Right lobe of liver (tissue), 6 donors: Measurements from ENCODE around the gene ERN1. TPM values are rescaled to one million over a fixed set of nuclear protein-coding genes. Genes with fewer than 3 reads are reported as not detected.

Experiments
- ATAC-seq, 4 donors: fragments of 200-7000 bp; cut with Tn5 transposase; one replicate each; pipeline ENCODE4 v1.9.1; 2020; ENCODE audit warnings: mild to moderate bottlenecking in 4 of 4, moderate library complexity in 4 of 4
- DNase-seq, 3 donors: peaks; one replicate each; pipeline ENCODE4 v3.0.0-alpha.2; 2020
- H3K27ac ChIP-seq, 3 donors: fragments of 200-600 bp; one replicate each; pipeline ENCODE4 v1.8.0; 2022
- H3K27me3 ChIP-seq, 2 donors: fragments of 200-600 bp; one replicate each; pipeline ENCODE4 v1.8.0; 2022
- H3K36me3 ChIP-seq, 4 donors: fragments of 200-600 bp; sonication (generic) in 1 of 4; one replicate each; pipeline versions ENCODE4 v1.5.1 to v1.8.0; 2017 to 2022; ENCODE audit warnings: control low read depth in 1 of 4
- H3K4me1 ChIP-seq, 4 donors: fragments of 200-600 bp; sonication (generic) in 1 of 4; one replicate each; pipeline versions ENCODE4 v1.5.1 to v1.8.0; 2017 to 2022; ENCODE audit warnings: control low read depth in 1 of 4
- H3K4me3 ChIP-seq, 3 donors: fragments of 200-600 bp; one replicate each; pipeline ENCODE4 v1.8.0; 2022
- H3K9me3 ChIP-seq, 4 donors: fragments of 200-600 bp; sonication (generic) in 1 of 4; one replicate each; pipeline versions ENCODE4 v1.5.1 to v1.8.0; 2017 to 2022; ENCODE audit warnings: control low read depth in 1 of 4
- POLR2A ChIP-seq: fragments of 450-650 bp; IDR thresholded peaks from one replicate; pipeline ENCODE4 v1.6.1; 2017; ENCODE audit warnings: antibody characterized with exemption, mild to moderate bottlenecking
- WGBS: methylation state at CpG from one replicate; pipeline ENCODE4 v1.1.6; 2018; ENCODE audit warnings: low coverage, low lambda C conversion rate; ENCODE audit not compliant: insufficient coverage; ENCODE audit errors: missing lambda C conversion rate; 5-methylcytosine and 5-hydroxymethylcytosine counted together
- intact Hi-C, 2 donors: fragments of 100-400 bp; cut with DNase I; formaldehyde crosslinking; loops; one replicate each; pipeline versions ENCODE4 v1.11.2 to v1.14.1; 2022
- total RNA-seq, 6 experiments: library from RNA; depleted of rRNA in 2 of 6; stranded (reverse); fragments of >200 nt in 2 of 6; fragmentation: NEBNext Ultra II Directional in 3 of 6; extraction: Animal tissue kit (Norgen Biotek cat#: 25700) in 3 of 6; gene quantifications; one replicate each; pipeline versions ENCODE4 v1.1.0 to v1.2.4, GENCODE V29; 2016 to 2023
- TF ChIP-seq, protein P1 (sequence below), 4 donors: fragments of 200-600 bp in 3 of 4; fragments of 450-650 bp in 1 of 4; IDR thresholded peaks; one replicate each; pipeline versions ENCODE4 v1.5.1 to v1.8.0; 2016 to 2022; ENCODE audit warnings: antibody characterized with exemption in 4 of 4, mild to moderate bottlenecking in 2 of 4
- donor health status: DM: no; HTN: yes; CAD: no.
- donor health status: DM: no; HTN: no; CAD: no.
- donor health status: DM: no; HTN: no; CAD: no.
- donor health status: DM: no; HTN: yes; CAD: no.
- donor health status: DM: no; HTN: yes; CAD: no.

The ERN1 gene
- total RNA-seq, 6 experiments from 2014 or later, result 22.7 to 47.6 (median 28.7) TPM

DNA sequence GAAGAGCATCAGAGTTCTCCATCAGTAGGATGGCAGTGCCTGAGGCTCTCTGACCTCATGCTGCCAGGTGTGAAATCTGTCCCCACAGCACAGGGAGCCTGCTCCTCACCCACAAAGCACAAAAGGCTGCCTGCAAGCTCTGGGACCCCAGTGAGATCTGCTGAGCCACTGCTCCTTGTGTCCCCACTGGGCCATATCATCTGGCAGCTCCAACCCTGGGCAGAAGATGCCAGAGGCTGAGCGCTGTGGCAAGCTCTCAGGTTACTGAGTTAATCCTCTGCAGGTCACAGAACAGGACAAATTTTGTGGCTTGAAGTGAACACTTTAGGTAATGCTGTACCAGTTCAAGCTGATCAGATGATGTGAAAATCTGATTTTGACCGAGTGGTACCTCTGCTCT, 26.7 kb upstream of the ERN1 start:
- no peak for TF ChIP-seq POLR2A
- TF ChIP-seq, protein P1, sequence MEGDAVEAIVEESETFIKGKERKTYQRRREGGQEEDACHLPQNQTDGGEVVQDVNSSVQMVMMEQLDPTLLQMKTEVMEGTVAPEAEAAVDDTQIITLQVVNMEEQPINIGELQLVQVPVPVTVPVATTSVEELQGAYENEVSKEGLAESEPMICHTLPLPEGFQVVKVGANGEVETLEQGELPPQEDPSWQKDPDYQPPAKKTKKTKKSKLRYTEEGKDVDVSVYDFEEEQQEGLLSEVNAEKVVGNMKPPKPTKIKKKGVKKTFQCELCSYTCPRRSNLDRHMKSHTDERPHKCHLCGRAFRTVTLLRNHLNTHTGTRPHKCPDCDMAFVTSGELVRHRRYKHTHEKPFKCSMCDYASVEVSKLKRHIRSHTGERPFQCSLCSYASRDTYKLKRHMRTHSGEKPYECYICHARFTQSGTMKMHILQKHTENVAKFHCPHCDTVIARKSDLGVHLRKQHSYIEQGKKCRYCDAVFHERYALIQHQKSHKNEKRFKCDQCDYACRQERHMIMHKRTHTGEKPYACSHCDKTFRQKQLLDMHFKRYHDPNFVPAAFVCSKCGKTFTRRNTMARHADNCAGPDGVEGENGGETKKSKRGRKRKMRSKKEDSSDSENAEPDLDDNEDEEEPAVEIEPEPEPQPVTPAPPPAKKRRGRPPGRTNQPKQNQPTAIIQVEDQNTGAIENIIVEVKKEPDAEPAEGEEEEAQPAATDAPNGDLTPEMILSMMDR (IDR thresholded peaks at IDR 0.05), result no peak
- intact Hi-C loops, result loop anchor here in 1 of 2 donors (10.0 kb wide), 1 partner anchor 108 kb away; the partner anchor contains the start of gene TEX2
- Histone ChIP-seq H3K27me3 (no peaks in the 10 kb centered on the region), H3K36me3 (peaks cover 0 to 10% (median 0%) of the 10 kb centered on the region in 4 donors), H3K4me1 (peaks cover 0 to 52% (median 23%) of the 10 kb centered on the region in 4 donors), H3K27ac (peak overlapping the region; percentile 70 to 91 (median 79)), H3K9me3 (no peaks in the 10 kb centered on the region), H3K4me3 (no peak overlapping the region)
- whole genome bisulfite sequencing, result 35% methylated on average over 2 of the region's 2 CpGs
- DNase-seq, result peak in 1 of 3 donors; percentile 70
- peak; percentile 1 to 47 (median 11) for ATAC-seq

DNA sequence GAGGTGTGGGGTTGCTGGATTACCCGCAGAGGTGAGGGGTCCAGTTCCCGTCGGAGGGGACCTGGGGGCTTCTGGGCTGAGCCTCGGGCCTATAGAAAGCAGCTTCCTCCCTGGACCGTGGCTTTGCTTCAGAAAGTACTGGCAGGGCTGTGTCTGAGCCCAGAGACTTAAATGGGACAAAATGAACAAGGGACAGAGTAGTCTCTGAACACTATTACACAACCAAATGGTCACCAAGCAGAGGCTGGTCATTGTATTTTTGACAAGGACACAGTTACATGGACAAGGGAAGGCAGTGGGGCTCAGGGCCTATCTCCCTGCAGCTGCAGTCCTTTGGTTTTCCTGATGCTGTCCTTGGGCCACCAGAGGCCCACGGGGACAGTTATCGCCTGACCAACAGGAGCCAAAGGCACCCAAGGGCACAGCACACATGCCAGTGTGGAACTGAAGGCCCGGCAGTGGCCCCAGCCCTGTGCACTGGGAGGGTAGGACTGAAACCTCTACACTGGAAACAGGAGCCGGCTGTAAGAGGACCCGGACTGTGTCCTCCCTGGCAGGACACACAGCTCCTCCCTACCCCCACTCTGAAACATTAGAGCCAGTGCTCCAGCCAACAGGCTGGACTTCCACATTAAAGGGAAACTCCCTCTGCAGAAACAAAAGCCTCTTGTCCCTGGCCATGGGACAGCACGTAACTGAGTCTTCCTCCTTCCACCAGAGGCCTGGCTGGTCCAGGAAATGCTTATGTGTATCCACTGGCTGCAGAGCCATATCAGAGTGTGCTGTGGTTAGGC, 26.0 kb upstream of the ERN1 start:
- H3K4me3 ChIP-seq, result no peak overlapping the region
- peak; percentile 65 to 93 (median 91) for DNase-seq
- WGBS, result 19% methylated on average over 9 of the region's 11 CpGs
- peaks cover 0 to 10% (median 0%) of the 10 kb centered on the region in 4 donors for H3K36me3 ChIP-seq
- peak; percentile 89 to 97 (median 95) for ATAC-seq
- H3K27ac ChIP-seq, result peak overlapping the region; percentile 70 to 91 (median 79)
- no peaks in the 10 kb centered on the region for H3K27me3 ChIP-seq
- TF ChIP-seq, protein P1 (IDR thresholded peaks at IDR 0.05), result no peak
- peak; percentile 64 for TF ChIP-seq POLR2A
- H3K4me1 ChIP-seq, result peaks cover 0 to 59% (median 27%) of the 10 kb centered on the region in 4 donors
- H3K9me3 ChIP-seq, result no peaks in the 10 kb centered on the region
- intact Hi-C loops, result loop anchor here in 1 of 2 donors (10.0 kb wide), 1 partner anchor 109 kb away; the partner anchor contains the start of gene TEX2

DNA sequence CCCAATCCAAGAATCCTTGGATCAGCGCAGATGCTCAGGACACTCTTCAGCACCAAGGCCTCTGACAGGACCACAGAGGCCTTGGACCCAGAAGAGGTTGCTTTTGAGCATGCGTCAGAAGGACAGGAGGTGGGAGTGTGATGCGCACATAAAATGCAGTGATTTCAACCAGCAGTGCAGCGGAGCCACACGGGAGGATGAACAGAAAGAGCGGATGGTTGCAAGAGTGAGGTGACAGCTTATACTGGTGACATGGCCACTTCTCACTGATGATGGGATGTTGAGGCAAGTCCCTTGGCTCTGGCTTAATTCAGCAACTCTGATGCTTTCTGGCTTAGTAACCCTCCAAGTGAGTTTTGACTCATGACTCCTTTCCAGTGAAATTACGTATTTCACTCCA, 25.2 kb upstream of the ERN1 start:
- peak overlapping the region; percentile 70 to 91 (median 79) for H3K27ac ChIP-seq
- TF ChIP-seq, protein P1 (IDR thresholded peaks at IDR 0.05), result no peak
- TF ChIP-seq POLR2A, result no peak
- no peak for DNase-seq
- peaks cover 0 to 66% (median 29%) of the 10 kb centered on the region in 4 donors for H3K4me1 ChIP-seq
- intact Hi-C loops, result loop anchor here in 1 of 2 donors (10.0 kb wide), 1 partner anchor 110 kb away; the partner anchor contains the start of gene TEX2
- no peak overlapping the region for H3K4me3 ChIP-seq
- no peaks in the 10 kb centered on the region for H3K9me3 ChIP-seq
- ATAC-seq, result no peak
- 85% methylated on average over 5 of the region's 7 CpGs for WGBS
- peaks cover 0 to 10% (median 0%) of the 10 kb centered on the region in 4 donors for H3K36me3 ChIP-seq
- no peaks in the 10 kb centered on the region for H3K27me3 ChIP-seq

DNA sequence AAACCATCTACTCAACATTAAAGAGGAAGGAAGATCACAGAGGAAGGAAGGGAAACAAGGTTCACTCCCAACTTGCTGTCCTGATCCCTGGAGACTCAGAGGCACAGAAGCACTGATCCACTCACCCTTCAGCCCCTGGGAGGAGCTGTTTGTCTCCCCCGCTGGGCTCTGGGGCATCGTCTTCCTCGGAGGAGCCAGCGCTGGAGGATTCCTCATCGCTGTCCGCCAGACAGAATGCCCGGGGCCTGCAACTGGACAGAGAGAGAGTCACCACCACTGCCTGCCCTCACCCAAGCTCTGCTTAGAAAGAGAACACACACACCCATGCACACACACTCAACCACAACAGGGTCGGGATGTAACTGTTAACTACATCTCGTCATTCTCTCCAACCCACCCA, 24.8 kb upstream of the ERN1 start:
- ATAC-seq (no peak), DNase-seq (no peak)
- Histone ChIP-seq H3K27ac (peak overlapping the region in 1 of 3 donors; percentile 91), H3K4me3 (no peak overlapping the region), H3K36me3 (peaks cover 0 to 10% (median 0%) of the 10 kb centered on the region in 4 donors), H3K4me1 (peaks cover 0 to 70% (median 31%) of the 10 kb centered on the region in 4 donors), H3K27me3 (no peaks in the 10 kb centered on the region), H3K9me3 (no peaks in the 10 kb centered on the region)
- TF ChIP-seq POLR2A, result no peak
- TF ChIP-seq, protein P1 (IDR thresholded peaks at IDR 0.05), result no peak
- WGBS, result 75% methylated on average over 2 of the region's 9 CpGs
- intact Hi-C loops, result loop anchor here in 1 of 2 donors (10.0 kb wide), 1 partner anchor 110 kb away; the partner anchor contains the start of gene TEX2
